GM12873 (cell line): Measurements from ENCODE around the gene CLEC4M.

ENCODE experiments used
- CTCF ChIP-seq: IDR thresholded peaks from 2 replicates; pipeline ENCODE4 v1.5.1; 2012; ENCODE audit warnings: low read depth, mild to moderate bottlenecking, moderate library complexity, low read length, control low read depth; ENCODE audit not compliant: insufficient read depth; ENCODE audit errors: missing control alignments

CLEC4M gene

GRCh38 chr19:7729211-7729610, 33.8 kb upstream of the CLEC4M start:
- TF ChIP-seq CTCF, result no peak

DNA sequence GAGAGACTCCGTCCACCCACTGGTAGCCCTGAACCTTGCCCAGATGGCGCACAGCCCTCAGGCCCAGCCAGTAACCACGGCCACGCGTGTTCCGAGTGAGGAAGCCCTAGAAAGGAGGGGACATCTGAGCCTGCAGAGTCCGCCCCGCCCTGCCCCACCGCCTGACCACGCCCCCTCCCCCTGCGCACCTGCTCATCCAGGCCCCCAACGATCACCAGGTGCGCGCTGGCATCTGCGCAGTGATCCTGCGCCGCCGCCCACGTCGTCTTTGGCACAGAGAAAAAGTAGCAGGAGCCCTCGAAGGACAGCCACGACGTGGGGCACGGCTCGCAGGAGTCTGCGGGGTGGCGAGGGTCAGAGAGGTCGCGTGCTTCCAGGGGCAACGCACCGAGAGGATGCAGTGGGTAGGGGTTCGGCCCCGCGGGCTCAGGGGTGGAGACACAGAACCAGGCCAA, 33.2 kb upstream of the CLEC4M start:
- no peak for TF ChIP-seq CTCF

DNA sequence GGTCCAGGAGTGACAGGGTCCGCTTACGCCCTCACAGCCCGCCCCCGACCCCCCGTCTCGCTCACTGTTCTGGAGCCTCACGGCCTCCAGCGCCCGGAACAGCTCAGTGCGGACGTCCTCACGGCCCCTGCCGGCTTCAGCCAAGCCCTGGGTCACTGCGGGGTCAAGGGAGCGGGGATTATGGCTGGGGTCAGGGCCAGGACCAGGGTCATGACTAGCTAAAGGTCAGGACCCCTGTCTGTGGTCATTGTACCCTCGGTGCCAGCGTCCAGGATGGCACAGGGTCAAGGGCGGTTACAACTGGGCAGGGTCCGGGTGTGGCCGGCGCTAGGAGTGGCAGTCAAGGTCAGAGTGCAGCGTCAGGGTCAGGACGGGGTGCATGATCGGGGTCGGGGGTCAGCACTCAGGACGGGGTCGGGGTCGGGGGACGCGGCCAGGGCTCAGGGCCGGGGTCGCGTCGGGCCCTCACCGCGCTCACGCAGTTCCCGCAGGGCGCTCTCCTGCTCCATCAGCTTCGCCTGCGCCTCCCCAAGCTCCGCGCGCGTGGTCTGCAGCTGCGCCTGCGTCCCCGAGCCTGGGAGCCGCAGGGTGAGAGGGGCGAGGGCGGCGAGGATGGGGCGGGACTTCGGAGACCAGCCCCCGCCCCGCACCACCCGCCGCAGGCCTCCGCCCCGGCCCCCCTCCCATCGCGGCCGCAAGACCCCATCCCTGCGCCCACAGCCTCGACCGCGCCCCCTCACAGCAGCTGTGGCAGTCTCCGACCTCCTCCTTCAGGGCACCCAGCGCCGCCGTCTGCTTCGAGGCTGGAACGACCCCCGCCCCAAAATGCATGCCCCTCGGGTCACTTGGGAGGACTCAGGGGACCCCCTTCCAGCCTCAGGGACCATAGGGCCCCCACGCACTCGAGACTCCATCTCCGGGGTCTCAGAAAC, 32.5 kb upstream of the CLEC4M start:
- no peak for TF ChIP-seq CTCF

GRCh38 chr19:7731218-7731595, 31.8 kb upstream of the CLEC4M start:
- TF ChIP-seq CTCF, result no peak

GRCh38 chr19:7731615-7732014, 31.4 kb upstream of the CLEC4M start:
- TF ChIP-seq CTCF, result no peak

- TF ChIP-seq CTCF, result no peak
Measured at GRCh38 chr19:7732045-7732444, 31.0 kb upstream of the CLEC4M start, which contains the start of gene CLEC4G. CLEC4G (minus strand) TSS chr19:7732110; CDS start chr19:7732102, 8 bp downstream.

- no peak for TF ChIP-seq CTCF
Measured at GRCh38 chr19:7733376-7733775, 29.7 kb upstream of the CLEC4M start.
